ENCODE data around the gene ERLIN1. TPM values are rescaled to one million over a fixed set of nuclear protein-coding genes. Genes with fewer than 3 reads are reported as not detected.

Gene ERLIN1
- total and polyA plus RNA-seq, 10 of the 15 experiments (the other 5 are each of a cell fraction or from before 2014, with no cell fraction given) = 4.9 to 21.7 (median 13.0) TPM

DNA sequence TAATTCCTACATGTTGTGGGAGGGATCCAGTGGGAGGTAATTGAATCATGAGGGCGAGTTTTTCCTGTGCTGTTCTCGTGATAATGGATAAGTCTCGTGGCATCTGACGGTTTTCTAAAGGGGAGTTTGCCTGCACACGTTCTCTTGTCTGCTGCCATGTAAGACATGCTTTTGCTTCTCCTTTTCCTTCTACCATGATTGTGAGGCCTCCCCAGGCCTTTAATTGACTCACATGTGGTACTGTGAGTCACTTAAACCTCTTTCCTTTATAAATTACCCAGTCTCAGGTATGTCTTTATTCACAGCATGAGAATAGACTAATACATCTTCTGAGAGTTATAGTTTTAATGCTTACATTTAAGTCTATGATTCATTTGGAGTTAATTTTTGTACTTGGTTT is 81.5 kb downstream of the ERLIN1 start:
- 41% methylated on average over 5 of the region's 5 CpGs for WGBS (ENCODE audit: insufficient coverage, insufficient replicate concordance, low lambda C conversion rate, missing lambda C conversion rate)

More for the DNA sequence above, 81.5 kb downstream of the ERLIN1 start:
- Histone ChIP-seq H3K9ac (ENCODE audit: control insufficient read depth, insufficient read depth, low read length) (no peak overlapping the region), H3K27ac (ENCODE audit: control insufficient read depth, insufficient read depth) (no peak overlapping the region), H2AFZ (ENCODE audit: control insufficient read depth, low read depth, low read length) (no peak overlapping the region), H3K79me2 (ENCODE audit: control insufficient read depth, insufficient read depth, low read length) (no peaks in the 10 kb centered on the region), H3K4me1 (ENCODE audit: control insufficient read depth, insufficient read depth, low read length) (no peaks in the 10 kb centered on the region), H3K4me2 (ENCODE audit: control insufficient read depth, insufficient read depth) (no peak overlapping the region), H4K20me1 (ENCODE audit: control insufficient read depth, insufficient read depth) (no peaks in the 10 kb centered on the region), H3K36me3 (ENCODE audit: control insufficient read depth in 2 of 2, insufficient read depth in 2 of 2, low read length in 1 of 2) (no peaks in the 10 kb centered on the region), H3K4me3 (no peak overlapping the region), H3K27me3 (replicated peaks in 1 of 2; ENCODE audit: control insufficient read depth in 2 of 2, insufficient read depth in 2 of 2, low read length in 1 of 2) (peaks cover 0 to 2% of the 10 kb centered on the region in 2 experiments; a peak in 2 of 4 replicates), H3K9me3 (replicated peaks; ENCODE audit: control insufficient read depth, insufficient read depth, low read length) (no peaks in the 10 kb centered on the region; the same call in 2 of the 3 replicates)
- TF ChIP-seq RFX5 (IDR thresholded peaks at IDR 0.05; ENCODE audit: low read depth, low read length) = no peak
- TF ChIP-seq TARDBP (IDR thresholded peaks at IDR 0.05; ENCODE audit: borderline replicate concordance) = no peak
- no peak for TF ChIP-seq YY1 (IDR thresholded peaks at IDR 0.05; ENCODE audit: low read depth, low read length)
- no peak for TF ChIP-seq EP300 (IDR thresholded peaks at IDR 0.05; ENCODE audit: borderline replicate concordance in 1 of 2, control insufficient read depth in 1 of 2, low read depth in 2 of 2, low read length in 2 of 2)
- TF ChIP-seq, protein P1, sequence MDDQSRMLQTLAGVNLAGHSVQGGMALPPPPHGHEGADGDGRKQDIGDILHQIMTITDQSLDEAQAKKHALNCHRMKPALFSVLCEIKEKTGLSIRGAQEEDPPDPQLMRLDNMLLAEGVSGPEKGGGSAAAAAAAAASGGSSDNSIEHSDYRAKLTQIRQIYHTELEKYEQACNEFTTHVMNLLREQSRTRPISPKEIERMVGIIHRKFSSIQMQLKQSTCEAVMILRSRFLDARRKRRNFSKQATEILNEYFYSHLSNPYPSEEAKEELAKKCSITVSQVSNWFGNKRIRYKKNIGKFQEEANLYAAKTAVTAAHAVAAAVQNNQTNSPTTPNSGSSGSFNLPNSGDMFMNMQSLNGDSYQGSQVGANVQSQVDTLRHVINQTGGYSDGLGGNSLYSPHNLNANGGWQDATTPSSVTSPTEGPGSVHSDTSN (IDR thresholded peaks at IDR 0.05; ENCODE audit: insufficient replicate concordance, low read depth, low read length) = no peak
- no peak for TF ChIP-seq EZH2 (IDR thresholded peaks at IDR 0.05; ENCODE audit: borderline replicate concordance, control insufficient read depth, low read depth, low read length)
- TF ChIP-seq, protein P2, sequence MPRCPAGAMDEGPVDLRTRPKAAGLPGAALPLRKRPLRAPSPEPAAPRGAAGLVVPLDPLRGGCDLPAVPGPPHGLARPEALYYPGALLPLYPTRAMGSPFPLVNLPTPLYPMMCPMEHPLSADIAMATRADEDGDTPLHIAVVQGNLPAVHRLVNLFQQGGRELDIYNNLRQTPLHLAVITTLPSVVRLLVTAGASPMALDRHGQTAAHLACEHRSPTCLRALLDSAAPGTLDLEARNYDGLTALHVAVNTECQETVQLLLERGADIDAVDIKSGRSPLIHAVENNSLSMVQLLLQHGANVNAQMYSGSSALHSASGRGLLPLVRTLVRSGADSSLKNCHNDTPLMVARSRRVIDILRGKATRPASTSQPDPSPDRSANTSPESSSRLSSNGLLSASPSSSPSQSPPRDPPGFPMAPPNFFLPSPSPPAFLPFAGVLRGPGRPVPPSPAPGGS (IDR thresholded peaks at IDR 0.05; ENCODE audit: borderline replicate concordance, insufficient read depth, low read depth, low read length, poor library complexity, severe bottlenecking) = no peak
- TF ChIP-seq ETV6 (conservative IDR thresholded peaks at IDR 0.05 in 1 of 2, IDR thresholded peaks at IDR 0.05 in 1 of 2; ENCODE audit: borderline replicate concordance in 1 of 2, low read depth in 1 of 2) = no peak
- no peak for TF ChIP-seq POU2F2 (IDR thresholded peaks at IDR 0.05; ENCODE audit: borderline replicate concordance, low read depth, low read length)
- no TSS peak for BruUV-seq (replicated peaks)
- no peak for DNase-seq (ENCODE audit: low read depth, low spot score)
- ChIA-PET SMC1A (ENCODE audit: uncharacterized antibody, unreplicated experiment) (no interaction called here), POLR2A (no interaction called here), RAD21 (ENCODE audit: unreplicated experiment) (no interaction called here), CTCF (no interaction called here)
- no peak for FAIRE-seq
- ATAC-seq = no peak
- in situ Hi-C loops (cut with MboI) = no loop called here
- intact Hi-C loops (cut with micrococcal nuclease; ENCODE audit: unreplicated experiment) = no loop called here
